Activated CD4-positive, alpha-beta T cell treated with anti-CD3 and anti-CD28 coated beads for 48 hours (primary cell): ENCODE measurements around the gene TXNDC15.
"Not testable (repeated sequence)": the region's sequence is repeated elsewhere in the genome, so short reads cannot be mapped to it uniquely, and the experiment has no call there.

Experiments used
- DNase-seq: peaks from one replicate; pipeline ENCODE4 v3.0.0-alpha.2; 2020

Gene TXNDC15

DNA sequence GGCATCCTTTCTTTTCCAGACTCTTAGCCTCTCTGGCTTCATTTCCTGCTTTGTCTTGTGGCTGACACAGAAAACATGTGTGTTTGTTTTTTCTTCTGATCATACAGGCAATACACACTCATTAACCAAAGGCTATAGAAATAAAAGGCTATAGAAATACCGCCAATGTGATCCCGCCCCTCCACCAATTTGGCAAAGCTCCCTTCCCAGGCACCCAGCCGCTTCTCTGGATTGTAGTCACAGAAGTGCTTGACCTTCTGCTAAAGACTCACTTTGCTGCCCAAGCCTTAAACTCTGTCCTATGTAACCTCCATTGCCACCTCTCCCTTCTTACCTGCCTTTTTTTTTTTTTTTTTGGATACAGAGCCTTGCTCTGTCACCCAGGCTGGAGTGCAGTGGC, 5.3 kb downstream of the TXNDC15 start:
- DNase-seq = no peak

GRCh38 chr5:134880937-134881336, 6.8 kb downstream of the TXNDC15 start:
- DNase-seq = not testable (repeated sequence)

GRCh38 chr5:134881711-134882110, 7.5 kb downstream of the TXNDC15 start:
- not testable (repeated sequence) for DNase-seq

DNA sequence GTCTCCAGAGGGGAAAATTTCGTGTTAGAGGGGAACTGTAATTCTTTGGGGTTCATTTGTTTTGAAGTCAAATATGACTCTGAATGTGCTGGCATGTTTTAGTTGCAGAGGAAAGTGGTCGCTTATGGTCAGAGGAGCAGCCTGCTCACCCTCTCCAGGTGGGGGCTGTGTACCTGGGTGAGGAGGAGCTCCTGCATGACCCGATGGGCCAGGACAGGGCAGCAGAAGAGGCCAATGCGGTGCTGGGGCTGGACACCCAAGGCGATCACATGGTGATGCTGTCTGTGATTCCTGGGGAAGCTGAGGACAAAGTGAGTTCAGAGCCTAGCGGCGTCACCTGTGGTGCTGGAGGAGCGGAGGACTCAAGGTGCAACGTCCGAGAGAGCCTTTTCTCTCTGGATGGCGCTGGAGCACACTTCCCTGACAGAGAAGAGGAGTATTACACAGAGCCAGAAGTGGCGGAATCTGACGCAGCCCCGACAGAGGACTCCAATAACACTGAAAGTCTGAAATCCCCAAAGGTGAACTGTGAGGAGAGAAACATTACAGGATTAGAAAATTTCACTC, 13.5 kb downstream of the TXNDC15 start:
- DNase-seq = no peak

DNA sequence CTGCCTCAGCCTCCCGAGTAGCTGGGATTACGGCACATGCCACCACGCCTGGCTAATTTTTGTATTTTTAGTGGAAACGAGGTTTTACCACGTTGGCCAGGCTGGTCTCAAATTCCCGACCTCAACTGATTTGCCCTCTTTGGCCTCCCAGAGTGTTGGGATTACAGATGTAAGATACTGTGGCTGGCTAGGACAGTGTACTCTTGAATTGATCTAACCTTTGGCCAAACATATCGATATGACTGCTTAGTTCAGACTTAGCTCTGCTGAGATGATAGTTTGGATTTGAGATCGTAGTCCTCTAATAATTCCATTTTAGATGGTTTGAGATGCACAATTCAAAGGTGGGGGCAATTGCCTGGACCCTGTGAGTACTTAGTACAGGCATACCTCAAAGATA, 15.2 kb downstream of the TXNDC15 start:
- DNase-seq = no peak

DNA sequence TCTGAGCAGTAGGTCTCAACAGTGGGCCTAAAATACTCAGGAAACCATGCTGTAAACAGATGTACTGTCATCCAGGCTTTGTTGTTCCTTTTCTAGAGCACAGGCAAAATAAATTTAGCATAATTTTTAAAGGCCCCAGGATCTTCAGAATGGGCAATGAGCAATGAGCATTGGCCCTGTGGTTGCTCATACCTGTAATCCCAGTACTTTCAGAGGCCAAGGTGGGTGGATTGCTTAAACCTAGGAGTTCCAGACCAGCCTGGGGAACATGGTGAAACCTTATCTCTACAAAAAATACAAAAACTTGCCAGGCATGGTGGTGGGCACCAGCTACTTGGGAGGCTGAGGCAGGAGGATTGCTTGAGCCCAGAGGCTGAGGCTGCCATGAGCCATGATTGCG, 17.3 kb downstream of the TXNDC15 start:
- DNase-seq = no peak

GRCh38 chr5:134892282-134892681, 18.1 kb downstream of the TXNDC15 start:
- no peak for DNase-seq

- DNase-seq = no peak
Observed at GRCh38 chr5:134892926-134893325, 18.8 kb downstream of the TXNDC15 start.

DNA sequence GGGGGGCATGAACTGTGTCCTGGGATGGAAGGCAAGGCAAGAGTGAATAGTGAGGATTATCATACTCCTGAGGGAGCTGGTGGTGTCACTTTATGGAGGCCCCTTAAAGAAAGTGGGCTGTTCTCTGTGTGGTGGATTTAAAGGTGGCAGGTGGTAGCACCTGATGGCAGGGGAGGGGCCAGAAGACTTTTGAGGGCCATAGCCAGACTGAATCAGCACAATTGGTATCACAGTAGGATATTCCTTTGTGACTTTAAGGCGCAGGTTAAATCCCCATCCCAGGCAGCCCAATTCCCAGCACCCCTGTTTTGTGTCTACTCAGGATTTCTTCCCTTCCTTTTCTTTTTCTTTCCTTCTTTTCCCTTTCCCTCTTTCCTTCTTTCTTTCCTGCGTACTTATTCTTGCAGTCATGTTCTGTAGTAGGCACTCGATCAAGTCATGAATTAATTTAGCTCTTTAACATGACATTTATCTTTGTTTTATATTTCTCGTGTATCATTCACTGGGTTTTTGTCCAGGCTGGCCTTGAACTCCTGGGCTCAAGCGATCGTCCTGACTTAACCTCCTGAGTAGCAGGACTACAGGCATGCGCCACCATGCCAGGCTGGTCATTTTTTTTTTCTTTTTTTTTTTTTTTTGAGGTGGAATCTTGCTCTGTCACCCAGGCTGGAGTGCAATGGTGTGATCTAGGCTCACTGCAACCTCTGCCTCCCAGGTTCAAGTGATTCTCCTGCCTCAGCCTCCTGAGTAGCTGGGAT, 19.8 kb downstream of the TXNDC15 start:
- DNase-seq = no peak

- DNase-seq = peak; percentile 34
Observed at GRCh38 chr5:134902071-134902801, 28.1 kb downstream of the TXNDC15 start.

DNA sequence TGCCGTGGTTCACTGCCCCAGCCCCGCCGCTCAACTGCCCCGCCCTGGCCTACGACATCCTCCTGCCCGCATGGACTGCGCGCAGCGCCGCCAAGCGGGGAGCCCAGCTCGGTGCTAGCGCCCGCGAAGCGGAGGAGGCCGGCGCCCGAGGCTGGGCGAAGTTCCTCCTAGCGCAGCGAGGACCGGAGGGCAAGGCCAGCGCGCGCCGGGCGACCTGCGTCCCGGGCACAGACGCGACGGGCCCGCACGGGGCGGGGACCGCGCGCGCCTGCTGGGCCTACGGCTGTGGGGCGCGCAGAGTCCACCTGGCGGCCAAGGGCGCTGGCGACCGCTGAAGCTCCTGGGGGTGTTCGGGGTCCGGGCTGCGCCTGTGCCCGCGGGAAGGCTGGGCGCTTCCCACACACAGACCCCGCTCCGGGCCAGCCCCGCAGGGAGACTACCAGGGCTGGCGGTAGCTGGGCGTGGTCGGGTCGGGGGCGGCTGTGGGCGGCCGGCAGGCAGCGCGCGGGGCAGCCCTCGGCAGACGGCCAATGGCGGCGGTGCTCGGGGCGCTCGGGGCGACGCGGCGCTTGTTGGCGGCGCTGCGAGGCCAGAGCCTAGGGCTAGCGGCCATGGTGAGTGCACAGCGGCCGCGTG, 30.6 kb downstream of the TXNDC15 start, which contains the start of gene PCBD2:
TSS of gene PCBD2 (plus strand) at position 522 of the 636 bp plus-strand sequence. CDS start at position 531, 9 bp downstream.
- peak; percentile 96 for DNase-seq

GRCh38 chr5:134905246-134905996, 31.2 kb downstream of the TXNDC15 start:
- peak; percentile 74 for DNase-seq

DNA sequence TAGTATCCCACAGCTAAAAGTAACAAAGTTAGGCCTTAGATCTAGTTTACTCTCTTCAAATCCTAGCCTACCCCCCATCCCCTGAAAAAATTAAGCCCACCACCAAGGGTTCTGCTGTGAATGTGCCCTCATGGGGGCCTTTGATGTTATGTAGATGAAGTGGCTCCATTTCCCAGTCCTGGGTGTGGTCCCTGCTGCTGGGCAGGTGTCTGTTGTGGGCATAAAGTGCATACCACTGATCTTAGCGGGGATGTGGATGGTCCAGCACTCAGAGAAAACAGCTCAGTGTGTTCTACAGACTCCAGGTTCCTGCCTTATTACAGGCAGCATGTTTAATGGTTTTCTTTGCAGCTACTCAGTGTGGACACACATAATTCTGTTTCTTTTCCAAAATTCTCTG, 32.6 kb downstream of the TXNDC15 start:
- no peak for DNase-seq

GRCh38 chr5:134910752-134911151, 36.6 kb downstream of the TXNDC15 start:
- not testable (repeated sequence) for DNase-seq

GRCh38 chr5:134911285-134912206, 37.4 kb downstream of the TXNDC15 start:
- no peak for DNase-seq

- no peak for DNase-seq
Observed at GRCh38 chr5:134913254-134913653, 39.1 kb downstream of the TXNDC15 start.

GRCh38 chr5:134913795-134914194, 39.6 kb downstream of the TXNDC15 start:
- no peak for DNase-seq

- DNase-seq = no peak
Observed at GRCh38 chr5:134917070-134917815, 43.1 kb downstream of the TXNDC15 start.

DNA sequence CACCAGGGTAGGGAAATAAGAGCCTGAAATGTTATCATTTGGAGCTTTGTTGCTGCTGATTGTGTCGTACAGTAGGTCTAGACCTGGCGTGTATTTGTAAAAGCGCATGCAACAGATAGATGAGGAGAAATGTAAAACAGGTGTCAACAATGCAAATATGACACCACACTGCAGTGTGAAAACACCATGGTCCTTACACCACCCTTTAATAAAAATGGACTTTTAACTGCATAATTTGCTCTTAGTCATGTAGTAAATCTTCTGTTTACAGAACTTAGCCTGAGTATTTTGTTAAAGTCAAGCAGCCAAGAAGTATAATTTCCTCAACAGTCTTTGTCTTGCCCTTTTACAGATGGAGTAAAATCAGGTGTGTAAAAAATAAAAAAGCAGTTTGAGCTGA, 44.7 kb downstream of the TXNDC15 start:
- DNase-seq = no peak

- no peak for DNase-seq
Observed at GRCh38 chr5:134920848-134921575, 46.8 kb downstream of the TXNDC15 start.
